GM18508 (cell line): ENCODE data around the gene DOK7.
"Not testable (repeated sequence)": the region's sequence is repeated elsewhere in the genome, so short reads cannot be mapped to it uniquely, and the experiment has no call there.

Experiments
- ATAC-seq: cut with Tn5 transposase; IDR thresholded peaks from one replicate; pipeline ENCODE4 v1.9.1; 2021; ENCODE audit warnings: moderate number of reproducible peaks; ENCODE audit not compliant: insufficient read depth, unreplicated experiment

Gene DOK7

DNA sequence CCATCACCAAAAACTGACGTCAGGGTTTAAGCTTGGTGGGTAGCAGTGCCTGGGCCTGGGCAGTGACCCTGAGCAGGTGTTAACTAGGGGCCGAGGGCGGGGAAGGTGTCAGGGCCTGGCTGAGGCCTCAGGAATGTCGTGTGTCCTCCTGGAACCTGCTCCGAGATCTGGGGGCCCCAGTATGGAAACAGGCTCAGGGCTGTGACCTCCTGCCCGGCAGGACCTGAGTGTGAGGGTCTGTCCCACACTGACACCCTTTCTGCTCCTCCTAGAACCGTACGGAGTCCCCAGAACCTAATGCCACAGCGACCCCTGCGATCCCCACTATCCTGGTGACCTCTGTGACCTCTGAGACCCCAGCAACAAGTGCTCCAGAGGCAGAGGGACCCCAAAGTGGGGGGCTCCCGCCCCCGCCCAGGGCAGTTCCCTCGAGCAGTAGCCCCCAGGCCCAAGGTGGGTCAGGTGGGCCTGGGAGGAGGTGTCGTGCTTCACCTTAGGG lies 20.6 kb upstream of the DOK7 start:
- no peak for ATAC-seq

DNA sequence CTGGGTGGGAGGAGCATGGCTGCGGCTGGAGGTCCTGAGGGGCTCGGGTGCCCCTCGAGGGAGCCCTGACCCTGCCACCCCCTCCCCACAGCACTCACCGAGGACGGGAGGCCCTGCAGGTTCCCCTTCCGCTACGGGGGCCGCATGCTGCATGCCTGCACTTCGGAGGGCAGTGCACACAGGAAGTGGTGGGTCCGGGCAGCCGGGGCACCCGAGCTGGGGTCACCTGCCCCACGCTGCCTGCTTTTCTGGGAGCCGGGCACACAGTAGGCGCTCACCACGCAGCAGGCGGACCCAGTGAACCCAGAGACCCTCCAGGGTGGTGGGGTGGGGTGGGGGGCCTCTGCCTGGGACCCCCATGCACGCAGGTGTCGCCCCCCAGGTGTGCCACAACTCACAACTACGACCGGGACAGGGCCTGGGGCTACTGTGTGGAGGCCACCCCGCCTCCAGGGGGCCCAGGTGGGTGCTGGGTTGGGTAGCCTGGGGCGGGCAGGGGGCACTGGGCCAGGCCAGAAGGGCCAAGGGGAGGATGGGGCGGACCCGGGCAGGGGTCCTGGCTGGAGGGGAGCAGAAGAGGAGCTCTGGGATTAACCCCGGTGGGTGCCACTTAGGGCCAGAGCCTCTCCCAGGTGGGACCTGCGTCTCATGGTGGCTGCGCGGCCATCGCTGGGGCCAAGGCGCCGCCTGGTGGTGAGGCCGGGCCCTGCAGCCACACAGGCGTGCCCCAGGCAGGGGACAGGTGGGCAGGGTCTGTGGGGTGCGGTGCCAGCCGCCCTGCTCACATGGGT lies 20.0 kb upstream of the DOK7 start:
- no peak for ATAC-seq

DNA sequence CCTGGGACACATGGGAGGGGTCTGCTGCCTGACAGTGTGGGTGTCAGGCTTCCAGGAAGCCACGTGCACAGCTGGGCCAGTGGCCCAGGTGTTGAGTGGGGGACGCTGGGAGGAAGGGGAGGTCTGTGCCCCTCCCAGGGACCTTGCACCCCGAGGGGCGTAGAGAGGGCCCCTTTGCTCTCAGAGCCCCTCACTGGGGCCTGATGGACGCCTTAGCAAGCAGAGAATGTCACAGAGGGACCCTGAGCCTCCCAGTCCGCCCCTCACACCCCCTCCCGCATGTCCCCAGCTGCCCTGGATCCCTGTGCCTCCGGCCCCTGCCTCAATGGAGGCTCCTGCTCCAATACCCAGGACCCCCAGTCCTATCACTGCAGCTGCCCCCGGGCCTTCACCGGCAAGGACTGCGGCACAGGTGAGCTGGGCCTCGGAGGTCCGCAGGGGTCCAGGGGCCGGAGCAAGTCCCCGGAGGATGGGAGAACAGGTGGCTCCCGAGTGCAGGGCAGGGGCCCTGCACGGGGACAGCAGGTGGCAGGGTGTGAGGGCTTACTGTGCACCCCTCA lies 19.3 kb upstream of the DOK7 start:
- no peak for ATAC-seq

DNA sequence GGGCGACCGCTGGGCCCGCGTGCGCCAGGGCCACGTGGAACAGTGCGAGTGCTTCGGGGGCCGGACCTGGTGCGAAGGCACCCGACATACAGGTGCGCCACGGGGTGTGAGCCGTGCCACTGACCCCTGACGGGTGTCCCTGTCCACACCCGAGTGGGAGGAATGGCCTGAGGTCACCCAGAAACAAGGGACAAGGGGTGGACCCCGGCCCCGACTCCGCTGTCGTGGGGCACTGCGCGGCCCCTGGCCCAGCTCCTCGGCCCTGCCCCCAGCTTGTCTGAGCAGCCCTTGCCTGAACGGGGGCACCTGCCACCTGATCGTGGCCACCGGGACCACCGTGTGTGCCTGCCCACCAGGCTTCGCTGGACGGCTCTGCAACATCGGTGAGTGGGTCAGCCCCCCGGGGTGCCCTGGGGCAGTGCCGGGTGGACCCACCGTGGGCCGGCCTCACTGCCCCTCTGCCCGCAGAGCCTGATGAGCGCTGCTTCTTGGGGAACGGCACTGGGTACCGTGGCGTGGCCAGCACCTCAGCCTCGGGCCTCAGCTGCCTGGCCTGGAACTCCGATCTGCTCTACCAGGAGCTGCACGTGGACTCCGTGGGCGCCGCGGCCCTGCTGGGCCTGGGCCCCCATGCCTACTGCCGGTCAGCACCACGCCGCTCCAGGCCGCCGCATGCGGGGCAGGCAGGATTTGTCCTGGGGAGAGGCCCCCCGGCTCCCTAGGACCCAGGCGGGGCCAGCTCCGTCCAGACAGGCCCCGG lies 18.6 kb upstream of the DOK7 start:
- ATAC-seq: no peak

DNA sequence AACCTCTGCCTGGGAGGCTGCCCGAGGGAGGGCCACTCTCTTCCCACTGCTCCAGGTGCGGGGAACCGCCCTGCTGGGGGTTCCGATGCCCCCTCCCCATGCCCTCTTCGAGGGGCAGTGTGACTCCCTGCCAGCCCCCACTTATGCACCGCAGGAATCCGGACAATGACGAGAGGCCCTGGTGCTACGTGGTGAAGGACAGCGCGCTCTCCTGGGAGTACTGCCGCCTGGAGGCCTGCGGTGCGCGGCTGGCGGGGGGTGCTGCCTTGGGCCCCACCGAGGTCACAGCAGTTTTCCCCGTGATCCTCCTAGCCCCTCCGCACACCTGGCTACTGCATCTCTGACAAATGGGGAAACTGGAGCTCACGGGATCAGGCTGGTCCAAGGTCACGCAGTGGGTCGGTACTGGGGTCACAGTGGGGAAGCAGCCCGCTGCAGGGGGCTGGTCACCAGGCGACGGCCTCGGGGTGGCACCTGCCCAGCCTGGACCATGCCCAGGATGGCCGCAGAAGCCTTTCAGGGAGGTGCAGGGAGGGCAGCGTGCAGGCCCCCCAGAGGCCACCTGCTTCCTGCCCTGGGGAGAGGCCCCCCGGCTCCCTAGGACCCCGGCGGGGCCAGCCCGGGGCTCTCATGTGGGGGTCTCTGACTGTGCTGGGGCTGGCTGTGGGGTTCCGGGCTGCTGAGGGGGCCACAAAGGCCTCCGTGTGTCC lies 17.8 kb upstream of the DOK7 start:
- ATAC-seq: no peak

DNA sequence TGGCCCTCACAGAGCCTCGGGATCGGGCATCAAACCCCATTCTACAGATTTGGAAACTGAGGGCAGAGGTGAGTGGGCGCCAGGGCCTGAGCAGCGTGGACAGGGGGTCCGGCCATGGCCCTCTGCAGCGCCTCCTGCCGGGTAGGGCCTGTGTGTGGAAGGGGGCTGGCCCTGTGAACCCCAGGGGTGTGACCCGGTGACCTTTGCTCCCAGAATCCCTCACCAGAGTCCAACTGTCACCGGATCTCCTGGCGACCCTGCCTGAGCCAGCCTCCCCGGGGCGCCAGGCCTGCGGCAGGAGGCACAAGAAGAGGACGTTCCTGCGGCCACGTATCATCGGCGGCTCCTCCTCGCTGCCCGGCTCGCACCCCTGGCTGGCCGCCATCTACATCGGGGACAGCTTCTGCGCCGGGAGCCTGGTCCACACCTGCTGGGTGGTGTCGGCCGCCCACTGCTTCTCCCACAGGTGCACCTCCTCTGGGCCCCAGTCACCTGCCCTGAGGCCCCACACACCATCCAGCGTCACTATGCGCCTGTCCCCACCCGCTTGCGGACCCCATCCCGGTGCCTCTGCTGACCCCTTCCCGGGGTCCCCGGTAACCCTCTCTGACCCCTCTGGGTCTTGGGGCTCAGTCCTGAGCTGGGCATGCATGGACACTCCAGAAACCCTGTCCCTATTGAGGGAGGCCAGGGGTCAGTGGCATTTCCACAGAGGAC lies 17.1 kb upstream of the DOK7 start:
- ATAC-seq: no peak

DNA sequence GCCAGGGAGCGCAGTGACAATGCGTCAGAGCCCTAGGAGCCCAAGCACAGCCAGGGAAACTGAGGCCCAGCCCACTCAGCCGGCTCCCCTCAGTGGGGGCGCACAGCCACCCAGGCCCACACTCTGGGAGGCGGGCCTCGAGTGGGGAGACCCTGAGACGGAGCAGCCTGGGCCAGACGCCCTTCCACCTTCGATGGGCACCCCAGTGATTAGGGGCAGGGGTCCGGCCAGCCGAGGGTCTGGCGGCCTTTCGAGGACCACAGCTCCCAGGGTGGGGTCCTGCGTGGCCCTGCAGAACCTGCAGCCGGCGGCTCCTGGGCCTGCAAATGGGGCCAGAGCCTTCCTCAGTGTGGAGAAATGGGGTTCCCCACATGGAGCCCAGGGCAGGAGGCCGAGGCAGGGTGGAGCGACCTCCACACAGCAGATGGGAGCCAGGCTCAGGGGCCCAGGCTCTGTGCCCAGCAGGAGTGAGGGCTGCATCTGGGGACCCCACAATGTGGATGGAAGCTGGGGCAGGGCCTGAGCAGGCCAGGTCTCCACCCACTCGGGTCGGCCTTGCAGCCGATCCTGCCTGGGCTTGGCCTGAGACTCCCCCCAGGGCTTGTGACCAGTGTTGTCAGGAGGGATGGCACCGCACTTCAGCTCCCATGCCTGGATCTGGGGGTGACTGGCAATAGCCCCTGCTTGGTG lies 16.3 kb upstream of the DOK7 start:
- ATAC-seq: no peak

DNA sequence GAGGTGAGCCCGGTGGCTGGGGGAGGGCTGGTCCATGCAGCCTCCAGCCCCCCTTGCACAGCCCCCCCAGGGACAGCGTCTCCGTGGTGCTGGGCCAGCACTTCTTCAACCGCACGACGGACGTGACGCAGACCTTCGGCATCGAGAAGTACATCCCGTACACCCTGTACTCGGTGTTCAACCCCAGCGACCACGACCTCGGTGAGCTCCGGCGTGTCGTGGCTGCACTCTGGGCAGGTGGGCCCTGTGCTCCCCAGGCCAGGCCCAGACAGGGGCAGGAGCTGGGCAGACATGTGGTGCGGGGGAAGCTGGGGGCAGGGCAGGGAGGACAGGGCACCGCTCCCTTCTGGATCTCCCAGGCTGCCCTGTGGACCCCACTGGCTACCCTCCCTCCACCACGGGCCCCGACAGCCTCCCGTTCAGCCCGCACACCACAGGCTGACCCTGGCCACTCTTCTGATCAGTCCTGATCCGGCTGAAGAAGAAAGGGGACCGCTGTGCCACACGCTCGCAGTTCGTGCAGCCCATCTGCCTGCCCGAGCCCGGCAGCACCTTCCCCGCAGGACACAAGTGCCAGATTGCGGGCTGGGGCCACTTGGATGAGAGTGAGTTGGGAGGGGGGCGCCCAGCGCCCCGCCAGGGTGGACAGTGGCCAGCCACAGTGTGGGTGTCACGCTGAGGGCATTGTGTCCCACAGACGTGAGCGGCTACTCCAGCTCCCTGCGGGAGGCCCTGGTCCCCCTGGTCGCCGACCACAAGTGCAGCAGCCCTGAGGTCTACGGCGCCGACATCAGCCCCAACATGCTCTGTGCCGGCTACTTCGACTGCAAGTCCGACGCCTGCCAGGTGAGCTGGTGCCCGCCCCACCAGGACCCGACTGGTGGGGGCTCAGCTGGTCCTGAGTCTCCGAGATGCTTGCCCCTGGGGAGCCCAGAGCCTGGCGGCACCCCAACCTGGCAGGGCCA lies 15.4 kb upstream of the DOK7 start:
- ATAC-seq: no peak

DNA sequence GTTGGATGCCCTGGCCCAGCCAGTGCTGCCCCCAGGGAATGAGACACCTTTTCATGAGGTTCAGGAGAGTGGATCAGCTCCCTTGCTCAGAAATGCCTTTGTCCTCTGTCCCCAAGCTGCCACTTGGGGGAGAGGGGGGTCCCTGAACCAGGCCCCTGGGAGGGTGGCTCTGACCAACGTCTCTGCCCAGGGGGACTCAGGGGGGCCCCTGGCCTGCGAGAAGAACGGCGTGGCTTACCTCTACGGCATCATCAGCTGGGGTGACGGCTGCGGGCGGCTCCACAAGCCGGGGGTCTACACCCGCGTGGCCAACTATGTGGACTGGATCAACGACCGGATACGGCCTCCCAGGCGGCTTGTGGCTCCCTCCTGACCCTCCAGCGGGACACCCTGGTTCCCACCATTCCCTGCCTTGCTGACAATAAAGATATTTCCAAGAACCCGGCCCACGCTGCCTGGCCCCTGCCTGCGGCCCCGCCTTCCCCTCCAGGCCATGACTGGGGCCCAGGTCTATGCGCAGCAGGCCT lies 14.0 kb upstream of the DOK7 start:
- no peak for ATAC-seq

DNA sequence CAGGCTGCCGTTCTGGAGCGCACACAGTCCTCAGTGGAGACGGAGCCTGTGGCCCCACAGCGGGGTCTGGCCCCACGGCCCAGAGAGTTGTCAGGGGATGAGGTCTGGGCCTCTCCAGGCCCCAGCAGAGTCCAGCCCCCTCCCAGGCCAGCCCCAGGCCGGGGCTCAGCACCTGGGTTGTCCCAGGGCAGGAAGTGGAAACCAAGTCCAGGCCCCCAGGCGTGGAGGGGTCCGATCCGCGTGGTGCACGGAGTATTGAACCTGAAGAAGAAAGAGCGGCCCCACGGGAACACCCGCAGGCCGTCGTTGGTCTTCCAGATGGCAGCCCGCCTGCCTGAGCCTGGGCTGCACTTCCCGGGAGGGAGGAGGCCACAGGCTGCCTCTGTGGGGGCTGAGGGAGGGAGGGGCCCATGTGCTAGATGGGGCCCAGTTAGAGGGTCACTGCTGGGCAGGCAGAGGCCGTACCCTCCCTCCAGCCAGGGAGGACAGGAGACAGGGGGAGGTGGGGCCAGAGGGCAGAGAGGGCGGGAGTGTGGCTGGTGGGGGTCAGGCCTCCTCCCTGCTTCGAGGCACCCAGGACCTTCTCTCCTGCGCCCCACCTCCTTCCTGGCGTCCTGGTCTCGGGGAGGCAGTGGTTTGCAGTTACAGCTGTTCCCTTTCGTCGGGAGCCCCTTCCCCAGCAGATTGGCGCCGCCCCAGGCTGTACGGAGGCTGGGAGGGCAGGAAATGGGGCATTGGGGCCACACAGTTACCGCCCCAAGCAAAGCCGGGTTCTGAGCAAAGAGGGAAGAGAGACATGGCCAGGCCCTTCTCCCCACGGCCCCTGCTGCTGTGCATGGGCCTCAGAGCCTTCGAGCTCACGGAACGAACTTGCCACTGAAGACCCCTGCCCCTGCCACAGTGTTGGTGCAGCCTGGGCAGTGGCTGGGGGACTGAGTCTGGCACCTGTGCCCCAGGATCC lies 13.3 kb upstream of the DOK7 start:
- ATAC-seq: no peak

DNA sequence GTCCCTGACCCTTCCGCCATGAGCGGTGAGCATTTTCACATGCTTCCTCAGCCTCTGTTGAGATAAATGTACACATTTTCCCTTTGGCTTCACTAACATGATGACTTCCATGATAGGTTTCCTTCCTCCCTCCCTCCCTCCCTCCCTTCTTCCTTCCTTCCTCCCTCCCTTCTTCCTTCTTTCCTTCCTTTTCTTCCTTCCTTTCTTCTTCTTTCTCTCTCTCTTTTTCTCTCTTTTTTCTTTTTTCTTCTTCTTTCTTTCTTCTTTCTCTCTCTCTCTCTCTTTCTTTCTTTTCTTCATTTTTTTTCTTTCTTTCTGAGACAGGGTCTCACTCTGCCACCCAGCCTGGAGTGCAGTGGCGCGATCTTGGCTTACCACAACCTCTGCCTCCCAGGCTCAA lies 12.5 kb upstream of the DOK7 start:
- ATAC-seq: no peak

DNA sequence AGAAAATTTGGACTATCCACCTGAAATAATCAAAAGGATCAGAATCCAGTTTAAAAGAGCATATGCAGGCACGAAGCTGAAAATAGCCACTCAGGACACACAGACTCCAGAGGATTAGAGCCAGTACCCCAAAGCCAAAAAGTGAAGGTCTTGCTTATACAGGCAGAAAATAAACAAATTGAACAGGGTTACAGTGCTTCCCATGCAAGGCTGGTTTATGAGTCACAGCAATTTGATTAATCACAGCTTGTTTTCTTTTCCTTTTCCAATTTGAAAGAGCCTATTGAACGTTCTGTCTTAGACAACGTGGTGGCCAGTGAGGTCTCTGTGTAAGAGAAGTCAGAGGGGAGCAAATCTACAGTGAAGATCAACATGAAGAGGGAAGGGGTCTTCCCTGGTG lies 11.2 kb upstream of the DOK7 start:
- ATAC-seq: no peak

DNA sequence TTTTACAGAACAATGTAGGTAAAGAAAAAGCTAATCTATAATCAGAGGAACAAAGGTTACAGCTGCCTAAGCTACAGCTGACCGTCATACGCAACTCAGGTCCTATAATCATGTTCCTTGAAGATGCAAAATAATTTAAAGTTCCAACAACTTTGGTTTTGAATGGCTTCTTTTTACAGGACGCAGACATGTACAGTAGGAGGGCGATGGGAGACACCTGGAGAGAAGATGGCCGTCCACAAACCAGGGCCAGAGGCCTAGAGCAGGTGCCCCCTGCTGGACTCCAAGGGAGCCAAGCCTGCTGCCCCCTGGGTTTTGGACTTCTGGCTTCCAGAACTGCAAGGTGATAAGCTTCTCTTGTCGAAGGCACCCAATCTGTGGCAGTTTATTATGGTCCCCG lies 10.7 kb upstream of the DOK7 start:
- no peak for ATAC-seq

DNA sequence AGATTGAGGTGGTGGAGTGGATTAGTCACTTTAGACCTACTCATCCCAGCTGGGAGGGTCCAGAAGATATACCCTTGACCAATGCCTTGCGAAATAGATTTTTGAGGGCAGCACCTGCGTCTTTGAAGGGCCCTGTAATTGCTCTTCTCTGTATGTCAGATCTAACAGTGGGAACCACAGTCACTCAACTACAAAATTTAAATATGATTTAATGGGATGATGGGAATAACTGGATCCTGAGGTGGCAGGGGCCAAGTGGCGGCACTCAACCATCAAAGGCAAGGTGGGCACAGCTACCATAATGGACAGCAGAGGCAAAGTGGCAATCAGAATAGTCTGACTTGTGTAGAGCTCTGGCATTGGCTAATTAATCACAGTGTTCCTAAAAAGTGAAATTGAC lies 7.5 kb upstream of the DOK7 start:
- not testable (repeated sequence) for ATAC-seq

DNA sequence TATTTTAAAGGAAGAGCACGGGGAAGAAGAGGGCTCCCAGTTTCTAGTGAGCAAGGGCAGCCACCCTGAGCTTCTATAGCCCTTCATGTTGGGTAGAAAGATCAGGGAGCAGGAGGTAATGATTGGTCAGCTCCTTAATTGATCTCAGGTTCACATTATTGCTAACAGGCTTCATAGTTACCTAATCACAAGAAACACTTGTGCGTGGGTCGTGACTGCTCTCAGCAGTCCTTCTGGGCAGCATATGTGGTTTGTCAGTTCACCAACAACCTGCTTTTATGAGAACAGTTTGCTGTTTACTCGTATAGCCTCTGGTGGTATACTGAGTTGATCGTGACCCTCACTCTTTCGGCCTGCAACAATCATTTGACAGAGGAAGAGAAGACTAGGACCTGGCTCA lies 4.7 kb upstream of the DOK7 start:
- no peak for ATAC-seq

DNA sequence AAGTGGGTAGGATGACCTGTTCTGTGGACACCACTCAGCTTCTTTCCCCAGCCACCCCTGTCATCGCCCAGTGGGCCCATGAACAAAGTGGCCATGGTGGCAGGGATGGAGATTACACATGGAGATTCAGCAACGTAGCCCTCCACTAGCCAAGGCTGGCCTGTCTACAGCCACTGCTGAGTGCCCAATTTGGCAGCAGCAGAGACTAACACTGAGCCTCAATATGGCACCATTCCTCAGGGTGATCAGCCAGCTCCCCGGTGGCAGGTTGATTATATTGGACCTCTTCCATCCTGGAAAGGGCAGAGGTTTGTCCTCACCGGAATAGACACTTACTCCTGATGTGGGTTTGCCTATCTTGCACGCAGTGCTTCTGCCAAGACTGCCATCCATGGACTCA lies 4.0 kb upstream of the DOK7 start:
- not testable (repeated sequence) for ATAC-seq

DNA sequence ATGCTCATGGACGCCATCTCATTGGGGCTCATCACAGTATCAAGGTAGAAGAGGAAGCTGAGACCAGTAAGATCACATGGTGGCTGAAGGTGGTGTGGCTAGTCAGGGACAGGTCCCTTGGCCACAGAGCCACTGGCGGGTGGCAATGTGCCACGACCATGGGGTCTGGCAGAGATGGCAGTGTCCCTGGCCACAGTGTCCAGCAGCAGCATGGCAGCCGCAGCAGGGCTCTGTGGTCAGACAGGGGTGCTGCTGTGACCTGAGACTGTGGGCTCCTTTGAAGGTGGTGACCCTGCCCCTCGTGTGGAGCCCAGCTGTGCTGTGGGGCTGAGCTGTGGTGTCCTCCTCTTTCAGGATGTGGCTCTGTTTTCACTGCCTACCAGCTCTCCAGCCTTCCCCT lies 2.2 kb upstream of the DOK7 start:
- no peak for ATAC-seq
